DMS114 treated with DMSO at 0.1 percent for 48 hours (cell line): ENCODE data around the gene TAF10.

Experiments used
- DNase-seq: peaks from one replicate; lab custom pipeline; 2025; ENCODE audit not compliant: unreplicated experiment; lab: John Stamatoyannopoulos, UW

Gene TAF10

DNA sequence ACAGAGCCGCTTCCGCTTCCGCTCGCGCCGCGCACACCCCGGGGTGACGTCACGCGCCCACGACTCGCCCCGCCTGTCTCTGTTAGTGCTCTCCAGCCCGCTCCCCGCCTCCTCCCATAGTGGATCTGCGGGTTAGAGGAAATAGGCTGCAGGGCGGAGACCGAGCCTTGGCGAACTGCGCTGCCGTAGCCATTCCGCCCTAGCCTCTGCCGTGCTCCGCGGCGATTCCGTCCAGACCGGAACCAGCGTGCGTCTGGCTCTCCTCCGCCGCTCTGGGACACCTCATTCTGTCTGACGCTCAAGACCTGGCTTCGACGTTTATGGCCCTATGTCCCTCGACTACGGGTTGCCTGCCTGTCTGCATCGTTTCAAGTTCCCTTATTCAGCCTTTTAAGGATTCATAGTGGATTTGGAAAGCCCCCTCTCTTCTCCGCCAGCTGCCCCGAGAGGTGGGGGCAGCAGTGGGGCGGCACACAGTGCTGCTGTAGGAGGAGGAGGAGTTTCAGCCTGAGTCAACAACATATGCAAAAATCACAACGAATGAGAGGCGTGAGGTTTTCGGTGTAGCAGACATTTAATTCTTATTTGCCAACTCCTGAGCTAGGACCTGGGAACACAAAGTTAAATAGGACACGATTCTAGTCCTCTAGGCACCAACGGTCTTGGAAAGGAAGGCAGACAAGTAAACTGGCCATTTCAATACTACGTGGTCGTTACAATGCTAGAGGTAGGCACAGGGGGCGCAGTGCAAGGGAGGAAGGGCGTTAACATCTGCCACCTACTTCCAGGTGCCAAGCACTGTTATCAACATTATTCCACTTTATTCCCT lies at the start of gene TAF10:
Gene TAF10, minus strand, starts transcription at position 4 of the 829 bp plus-strand sequence. CDS start 27 bp downstream, outside the sequence.
- peak; percentile 56 for DNase-seq

DNA sequence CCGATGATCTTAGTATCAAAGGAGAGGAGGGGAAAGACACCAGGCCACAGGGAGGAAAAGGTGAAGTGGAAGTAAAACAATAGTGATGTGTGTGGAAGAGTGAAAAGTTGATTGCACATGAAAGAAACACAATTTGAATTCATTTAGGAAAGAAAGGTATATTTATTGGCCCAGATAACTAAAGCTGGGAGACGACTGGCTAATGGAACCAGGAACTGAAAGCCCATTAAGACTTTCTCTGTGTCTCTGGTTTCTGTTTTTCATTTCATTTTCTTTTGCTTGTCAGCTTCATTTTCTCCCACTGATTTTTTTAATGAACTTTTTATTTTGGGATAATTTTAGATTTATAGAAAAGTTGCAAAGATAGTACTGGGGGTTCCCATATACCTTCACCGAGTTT lies 48.7 kb upstream of the TAF10 start:
- no peak for DNase-seq

DNA sequence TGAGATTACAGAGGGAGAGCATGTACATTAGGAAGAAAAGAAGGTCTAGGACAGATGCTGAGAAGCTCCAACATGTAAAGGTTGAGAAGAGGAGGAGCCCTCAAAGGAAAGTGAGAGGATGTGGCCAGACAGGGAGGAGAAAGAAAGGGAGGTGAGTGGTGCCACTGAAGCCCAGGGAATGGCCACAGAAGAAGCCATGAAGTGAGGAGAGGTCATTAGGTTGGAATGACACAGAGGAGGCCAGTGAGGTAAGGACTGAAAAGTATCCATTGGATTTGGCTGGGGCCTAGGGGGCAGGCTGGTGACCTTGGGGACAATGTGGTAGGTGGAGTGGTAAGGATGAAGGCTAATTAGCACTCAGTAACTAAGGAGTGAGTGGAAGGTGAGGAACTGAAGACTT lies 46.6 kb upstream of the TAF10 start:
- DNase-seq = no peak

DNA sequence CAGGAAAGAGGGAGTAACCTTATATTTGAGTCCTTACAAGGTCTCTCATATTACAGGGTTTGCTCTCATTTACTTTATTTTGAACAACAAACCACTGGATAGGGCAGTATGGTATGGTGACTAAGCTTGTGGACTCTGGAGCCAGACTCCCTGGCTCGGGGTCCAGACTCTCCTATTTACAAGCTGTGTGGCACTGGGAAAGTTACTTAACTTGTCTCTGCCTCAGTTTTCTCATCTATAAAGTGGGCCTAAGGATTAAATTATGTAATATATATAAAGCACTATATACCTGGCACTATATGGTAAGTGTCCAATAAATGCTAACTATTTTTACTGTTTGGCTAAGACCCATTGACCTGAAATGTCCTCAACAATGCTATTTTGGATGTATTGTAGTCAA lies 45.3 kb upstream of the TAF10 start:
- no peak for DNase-seq

DNA sequence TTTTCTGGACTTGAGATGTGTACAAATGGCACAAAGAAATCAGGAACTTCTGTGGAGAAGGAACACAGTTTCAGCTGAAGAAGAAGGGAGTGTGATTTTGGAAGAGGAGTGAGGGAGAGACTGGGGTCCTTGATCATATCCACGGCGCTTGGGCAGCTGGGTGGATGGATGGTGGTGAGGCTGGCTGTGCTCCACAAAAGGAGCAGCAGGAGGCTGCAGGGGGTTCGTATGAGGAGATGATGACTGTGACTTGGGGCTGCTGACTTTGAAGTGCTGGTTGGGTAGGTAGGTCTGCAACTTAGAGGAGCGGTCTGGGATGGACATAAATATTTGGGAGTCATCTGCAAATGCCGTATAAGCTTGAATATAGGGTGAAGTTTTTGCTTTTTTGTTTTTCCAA lies 44.9 kb upstream of the TAF10 start:
- DNase-seq = no peak

DNA sequence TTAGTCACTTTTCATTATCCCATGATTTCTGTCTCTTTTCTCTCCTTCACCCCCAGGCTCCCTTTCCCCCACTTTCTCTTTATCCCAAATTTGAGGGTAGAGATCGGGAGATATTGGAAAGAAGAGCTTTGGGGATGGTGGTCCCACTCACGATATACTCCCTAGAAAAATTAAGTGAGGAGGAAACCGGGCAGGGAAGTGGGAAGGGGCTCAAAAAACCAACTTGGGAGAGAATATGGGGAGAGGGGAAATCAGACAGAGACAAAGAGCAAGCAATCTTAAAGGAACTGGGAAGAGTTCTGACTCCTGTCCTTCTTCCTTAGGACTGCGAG lies 44.5 kb upstream of the TAF10 start:
- DNase-seq = no peak

DNA sequence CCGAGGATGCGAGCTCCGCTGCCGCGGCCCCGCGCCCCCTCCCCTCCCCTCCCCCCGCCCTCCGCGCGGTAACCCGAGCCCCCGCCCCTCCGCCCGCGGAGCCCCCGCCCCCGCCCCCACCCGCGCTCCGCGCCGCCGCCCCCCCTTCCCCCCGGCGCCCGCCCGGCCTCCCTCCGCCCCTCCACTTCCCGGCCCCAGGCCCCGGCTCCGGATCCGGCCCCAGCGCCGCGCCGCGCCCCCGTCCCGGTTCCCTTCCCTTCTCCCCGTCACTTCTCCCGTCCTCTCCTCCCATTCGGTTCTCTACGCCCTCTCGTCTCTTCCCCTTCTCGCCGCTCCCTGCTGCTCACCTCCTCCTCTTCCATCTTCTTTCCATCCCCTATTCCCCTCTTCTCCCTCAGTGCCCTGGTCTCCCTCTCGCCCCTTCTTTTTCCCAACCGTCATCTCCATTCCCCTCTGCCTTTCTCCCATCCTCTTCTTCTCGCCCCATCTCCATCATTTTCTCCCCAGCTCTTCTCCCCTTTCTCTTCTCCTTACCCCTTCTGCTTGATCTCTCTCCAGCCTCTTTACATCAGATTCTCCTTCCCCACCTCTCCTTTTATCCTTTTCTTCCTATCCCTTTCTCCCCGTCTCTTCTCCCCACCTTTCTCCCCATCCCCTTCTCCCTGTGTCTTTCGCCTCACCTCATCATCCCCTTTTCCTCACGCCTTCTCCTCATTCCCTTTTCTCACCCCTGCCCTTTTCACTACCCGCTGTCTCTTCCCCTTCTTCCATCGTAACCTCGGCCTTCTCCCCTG lies 44.0 kb upstream of the TAF10 start, which contains the start of gene DCHS1:
Gene DCHS1, minus strand, starts transcription at position 20 of the 794 bp plus-strand sequence. CDS start 14,196 bp downstream, outside the sequence.
- DNase-seq = no peak

DNA sequence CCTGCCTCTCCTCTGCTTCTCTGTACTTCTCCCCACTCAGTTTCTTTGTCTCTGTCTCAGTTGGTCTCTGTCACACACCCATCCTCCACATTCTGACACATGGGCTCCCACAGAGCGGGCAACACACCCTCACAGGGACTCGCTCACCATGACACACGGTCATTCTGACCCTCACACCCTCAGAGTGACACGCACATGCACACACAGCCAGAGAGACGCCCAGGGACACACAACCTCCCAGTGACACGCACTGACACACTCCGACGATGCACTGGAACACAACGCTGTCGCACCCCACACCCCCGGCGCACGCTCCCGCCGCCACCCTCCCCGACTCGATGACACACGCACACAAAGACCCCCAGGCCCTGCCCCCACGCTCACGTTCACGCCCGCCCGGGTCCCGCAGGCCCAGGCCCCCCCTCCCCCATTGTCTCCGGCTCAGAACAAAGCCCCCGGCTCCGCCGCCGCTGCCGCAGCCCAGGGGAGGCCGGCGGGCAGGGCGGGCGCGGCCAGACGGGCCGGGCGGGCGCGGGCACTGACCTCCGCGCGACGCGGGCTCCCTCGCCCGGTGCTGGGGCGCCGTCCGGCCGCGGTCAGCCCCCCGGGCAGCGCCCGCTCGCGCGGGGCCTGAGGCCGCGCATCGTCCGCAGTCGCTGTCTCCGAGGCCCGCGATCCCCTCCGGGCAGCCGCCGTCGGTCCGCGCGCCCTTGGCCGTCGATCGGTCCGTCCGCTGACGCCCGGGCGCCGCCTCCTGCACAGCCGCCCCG lies 43.2 kb upstream of the TAF10 start:
- no peak for DNase-seq

DNA sequence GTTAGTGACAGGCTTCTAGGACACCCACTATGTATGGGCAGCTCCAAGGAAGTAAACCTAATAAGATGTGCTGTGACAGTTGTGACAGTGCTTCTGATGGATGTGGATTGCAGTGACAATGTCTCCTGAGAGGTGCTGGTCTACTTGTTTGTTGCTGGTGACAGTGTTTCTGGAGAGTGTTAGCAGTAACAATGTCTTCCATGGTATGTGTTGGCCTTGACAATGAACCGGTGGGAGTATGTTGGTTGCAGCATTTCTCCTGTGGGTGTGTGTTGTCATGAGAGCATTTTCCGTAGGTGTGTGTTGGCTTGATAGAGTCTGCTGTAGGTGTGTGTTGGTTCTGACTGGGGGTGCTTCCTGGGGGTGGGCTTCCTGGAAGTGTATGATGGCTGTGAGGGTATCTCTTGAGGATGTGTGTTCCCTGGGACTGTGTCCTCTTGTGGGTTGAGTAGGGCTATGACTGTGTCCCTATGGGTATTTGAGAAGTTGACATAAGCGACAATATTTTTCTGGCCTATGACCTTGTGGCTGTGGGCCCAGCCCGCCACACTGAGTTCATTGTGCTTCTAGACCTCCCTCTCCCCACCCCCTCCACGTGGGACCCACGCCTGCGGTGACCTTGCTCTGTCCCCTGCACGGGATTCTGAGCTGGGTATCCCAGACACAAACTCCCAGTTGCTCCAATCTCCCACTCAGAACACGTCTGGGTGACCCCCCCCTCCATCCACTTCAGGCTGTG lies 42.4 kb upstream of the TAF10 start:
- no peak for DNase-seq

DNA sequence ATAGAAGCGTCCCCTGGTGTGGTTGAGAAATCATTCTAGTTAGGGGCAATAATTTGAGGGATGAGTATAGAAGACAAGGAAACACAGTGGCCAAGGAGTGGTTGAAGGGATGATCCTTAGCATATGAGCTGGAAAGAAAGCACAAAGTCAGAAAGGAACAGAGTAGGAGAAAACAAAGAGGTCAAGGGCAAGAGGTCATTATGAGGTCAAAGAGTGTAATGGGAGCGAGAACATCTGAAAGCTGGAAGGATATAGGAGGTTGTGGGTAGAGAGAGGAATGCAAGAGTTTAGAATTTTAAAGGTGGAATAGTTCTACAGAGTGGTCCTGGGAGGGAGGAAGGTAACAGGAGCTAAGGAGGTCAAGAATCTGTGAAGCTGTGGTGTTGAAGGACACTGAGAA lies 41.6 kb upstream of the TAF10 start:
- no peak for DNase-seq

DNA sequence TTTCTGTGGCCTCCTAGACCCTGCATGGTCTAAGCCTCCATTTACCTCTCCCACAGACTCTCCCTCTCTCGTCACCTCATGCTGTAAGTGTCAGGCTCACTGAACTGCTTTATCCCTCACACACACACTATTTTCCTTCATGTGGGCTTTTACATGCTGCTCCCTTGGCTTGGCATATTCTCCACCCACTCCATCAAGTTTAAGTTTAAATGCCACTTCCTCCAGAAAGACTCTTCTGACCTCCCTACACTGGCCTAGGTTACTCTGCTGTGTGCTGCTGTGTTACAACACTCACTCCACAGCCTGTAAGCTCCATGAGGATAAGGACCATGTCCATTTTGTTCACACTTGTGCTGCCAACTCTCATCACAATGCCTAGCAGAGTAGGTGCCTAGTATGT lies 41.1 kb upstream of the TAF10 start:
- DNase-seq = no peak

DNA sequence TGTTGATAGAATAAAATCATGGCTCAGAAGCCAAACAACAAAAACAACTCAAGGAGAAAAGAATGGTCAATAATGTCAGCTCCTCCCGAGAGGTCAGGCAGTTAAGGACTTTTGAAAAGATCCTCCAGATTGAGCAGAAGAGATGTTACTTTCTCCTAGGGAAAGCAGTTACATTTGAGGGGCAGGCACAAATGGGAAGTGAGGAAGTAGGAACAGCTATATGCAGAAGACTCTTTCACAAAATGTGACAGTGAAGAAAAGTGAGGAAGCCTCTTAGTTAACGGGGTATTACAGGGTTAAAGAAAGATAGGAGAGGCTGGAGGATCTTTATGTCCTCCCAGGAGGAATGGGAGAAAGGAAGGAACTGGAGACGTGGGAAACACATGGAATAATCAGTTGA lies 40.2 kb upstream of the TAF10 start:
- no peak for DNase-seq

DNA sequence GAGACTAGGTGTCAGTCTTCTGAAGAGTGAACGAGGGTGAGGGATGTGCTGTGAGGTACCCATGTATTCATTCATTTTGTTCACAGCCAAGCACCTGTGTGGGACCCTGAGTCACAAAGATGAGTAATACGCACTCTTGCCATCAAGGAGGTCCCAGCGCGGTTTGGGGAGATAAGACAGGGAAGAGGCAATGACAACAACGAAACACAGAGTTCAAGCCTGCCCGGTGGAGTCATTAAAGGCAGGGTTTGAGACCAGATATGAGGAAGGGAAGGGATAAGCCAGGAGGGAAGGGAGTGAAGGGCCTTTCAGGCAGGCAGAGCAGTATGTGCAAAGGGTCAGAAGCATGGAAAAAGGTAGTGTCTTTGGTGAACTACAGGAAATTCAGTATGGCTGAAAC lies 39.0 kb upstream of the TAF10 start:
- no peak for DNase-seq

DNA sequence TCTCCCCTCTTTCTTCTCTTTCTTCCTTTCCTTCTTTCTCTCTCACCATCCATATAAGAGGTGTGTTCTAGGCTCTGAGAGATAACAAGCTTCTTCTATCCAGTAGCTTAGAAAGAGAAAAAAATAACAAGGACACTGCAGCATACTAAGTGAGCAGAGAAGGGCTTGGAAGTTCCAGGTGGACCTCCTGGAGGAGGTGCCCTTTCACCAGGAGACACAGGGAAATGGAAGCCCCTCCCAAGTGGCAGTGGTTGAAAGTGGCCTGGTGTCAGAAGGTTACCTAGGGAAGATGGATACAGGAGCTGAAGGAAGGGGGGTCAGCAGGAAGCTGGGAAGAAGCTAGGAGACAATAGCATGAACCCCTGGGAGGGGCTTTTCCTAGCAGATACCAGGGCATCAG lies 38.1 kb upstream of the TAF10 start:
- DNase-seq = no peak

DNA sequence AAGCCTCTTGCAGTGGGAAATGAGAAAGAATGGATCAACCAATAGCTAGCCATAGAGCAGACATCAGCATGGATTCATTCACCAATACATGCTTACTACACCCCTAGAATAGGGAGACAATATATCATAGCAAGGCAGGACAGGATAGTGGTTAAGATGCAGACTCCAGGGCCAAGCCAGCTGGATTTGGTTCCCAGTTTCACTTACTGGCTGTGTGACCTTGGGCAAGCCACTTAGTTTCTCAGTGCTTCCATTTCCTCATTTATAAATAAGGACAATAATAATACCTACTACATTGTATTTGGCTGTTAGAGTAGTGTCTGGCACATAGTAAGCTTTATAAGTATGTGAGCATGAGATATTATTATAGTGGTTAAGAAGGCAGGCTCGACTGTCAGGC lies 36.5 kb upstream of the TAF10 start:
- DNase-seq = no peak

DNA sequence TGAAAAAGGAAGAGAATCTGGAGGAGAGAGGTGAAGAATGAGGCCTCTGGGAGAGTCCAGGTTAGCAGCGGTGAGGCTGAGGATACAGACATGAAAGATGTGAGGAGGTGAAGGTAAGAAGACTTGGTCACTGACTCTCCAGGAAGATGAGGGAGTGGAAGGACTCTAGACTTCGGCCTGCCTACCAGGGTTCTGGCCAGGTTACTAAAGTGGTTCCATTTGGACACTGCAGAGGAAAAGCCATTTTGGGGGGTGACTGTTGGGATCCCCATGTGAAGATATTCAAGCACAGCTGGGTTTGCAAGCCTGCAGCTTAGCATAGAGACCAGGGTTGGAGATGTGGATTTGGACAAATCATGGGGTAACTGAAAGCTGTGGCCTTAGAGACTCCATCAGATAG lies 35.8 kb upstream of the TAF10 start:
- DNase-seq = no peak

DNA sequence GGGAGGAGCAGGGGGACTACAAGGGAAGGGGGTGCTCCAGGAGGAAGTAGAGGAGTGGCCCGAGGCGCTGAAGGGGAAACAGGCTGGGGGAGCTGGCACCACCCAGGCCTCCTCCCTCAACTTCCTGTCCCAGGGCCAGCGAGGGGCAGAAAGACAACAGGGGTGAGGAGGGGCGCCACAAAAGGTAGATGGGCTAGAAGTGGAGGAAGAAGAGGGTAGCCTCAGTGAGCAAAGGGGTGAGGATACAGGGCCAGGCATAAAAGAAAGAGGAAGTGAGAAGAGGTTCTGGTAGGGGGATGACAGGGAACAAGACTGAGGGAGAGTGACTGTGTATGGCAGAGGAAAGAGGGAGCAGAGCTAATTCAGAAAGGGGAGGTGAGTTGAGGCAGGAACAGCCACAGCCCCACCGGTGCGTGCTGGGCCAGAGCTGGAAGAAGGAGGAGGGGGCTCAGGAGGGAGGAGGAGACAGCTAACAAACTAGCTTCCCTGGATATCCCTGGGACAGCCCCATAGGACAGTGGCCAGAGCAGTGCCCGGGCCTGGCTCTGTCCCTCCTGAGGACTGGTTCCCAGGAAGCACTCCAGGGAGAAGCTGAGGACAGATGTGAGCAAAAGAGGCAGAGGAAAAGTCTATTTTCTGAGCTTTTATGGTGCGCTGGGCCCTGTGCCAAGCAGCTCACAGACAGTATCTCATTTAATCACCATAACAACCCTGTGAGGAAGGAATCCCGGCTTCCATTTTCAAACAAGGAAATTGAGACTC lies 35.1 kb upstream of the TAF10 start:
- no peak for DNase-seq

DNA sequence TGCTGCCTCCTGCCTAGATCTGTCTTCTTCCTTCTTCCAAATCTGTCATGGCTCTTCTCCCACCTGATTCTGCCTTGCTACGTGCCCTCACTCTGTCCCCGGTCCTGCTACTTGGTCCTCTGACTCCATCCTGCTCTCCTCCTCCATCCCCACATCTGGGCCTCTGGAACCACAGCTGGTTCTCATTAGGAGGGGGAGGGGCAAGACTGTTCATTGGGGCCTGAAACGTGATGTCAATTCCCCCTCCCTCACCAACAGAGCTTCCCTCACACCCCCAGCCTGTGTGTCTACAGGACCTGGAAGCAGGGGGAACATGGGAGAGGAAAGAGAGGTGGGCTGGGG lies 34.5 kb upstream of the TAF10 start:
- no peak for DNase-seq

DNA sequence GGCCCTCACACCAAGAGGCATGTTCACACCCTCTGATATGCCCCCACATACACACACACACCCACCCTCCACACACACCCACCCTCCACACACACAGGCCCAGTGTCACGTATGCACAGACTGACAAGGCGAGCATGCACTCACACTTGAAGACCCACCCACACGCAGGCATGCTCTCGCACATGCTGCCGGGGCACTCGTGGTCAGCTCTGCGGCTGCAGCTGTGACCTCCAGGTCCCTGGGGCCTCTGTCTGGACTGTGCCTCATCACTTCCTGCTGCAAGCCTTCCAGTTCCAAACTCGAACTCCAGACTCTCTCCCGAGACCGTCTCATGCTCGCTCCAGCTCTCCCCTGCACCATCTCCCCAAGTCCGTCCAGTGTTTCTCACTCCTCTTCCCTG lies 34.1 kb upstream of the TAF10 start:
- DNase-seq = no peak

DNA sequence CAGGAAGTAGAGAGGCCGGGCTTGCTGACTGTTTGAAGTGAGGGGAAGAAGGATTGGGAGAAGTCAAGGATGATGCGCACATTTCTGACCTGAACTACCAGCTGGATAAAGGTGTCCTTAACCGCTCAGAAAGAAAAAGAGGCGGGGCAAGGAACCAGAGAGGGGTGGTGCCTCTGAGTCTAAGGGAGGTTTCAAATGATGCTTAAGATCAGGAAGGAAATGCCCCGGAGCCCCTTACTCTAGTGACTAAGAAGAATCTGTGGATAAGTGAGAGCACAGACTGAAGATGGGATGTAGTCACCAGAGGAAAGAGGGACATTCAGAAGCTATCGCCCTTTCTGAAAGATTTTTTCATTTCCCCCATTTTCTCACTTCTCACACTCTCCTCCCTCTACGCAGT lies 30.9 kb upstream of the TAF10 start:
- DNase-seq = no peak
